ENCODE results near the gene FZD10.

GRCh38 chr12:130117701-130118100, 44.6 kb upstream of the FZD10 start:
- TF ChIP-seq CTCF (IDR thresholded peaks at IDR 0.05) (no peak), POLR2A (IDR thresholded peaks at IDR 0.05) (no peak), EP300 (IDR thresholded peaks at IDR 0.05) (no peak)

Data from tibial nerve (tissue), 4 donors.